HEK293T (cell line): Measurements from ENCODE around the gene SEMA6B.

Source experiments
- ARNT ChIP-seq: fragments of 450-650 bp; IDR thresholded peaks from 2 replicates; pipeline ENCODE4 v1.6.1; 2017; ENCODE audit warnings: mild to moderate bottlenecking
- BHLHE40 ChIP-seq: fragments of 450-650 bp; IDR thresholded peaks from 2 replicates; pipeline ENCODE4 v1.6.1; 2016; ENCODE audit warnings: mild to moderate bottlenecking, moderate library complexity, borderline replicate concordance
- CTBP1 ChIP-seq: fragments of 450-650 bp; IDR thresholded peaks from 2 replicates; pipeline ENCODE4 v1.6.1; 2016; ENCODE audit warnings: borderline replicate concordance
- FOXA1 ChIP-seq: fragments of 450-650 bp; IDR thresholded peaks from 2 replicates; pipeline ENCODE4 v1.6.1; 2016; ENCODE audit warnings: mild to moderate bottlenecking
- FOXM1 ChIP-seq: fragments of 450-650 bp; IDR thresholded peaks from 2 replicates; pipeline ENCODE4 v1.6.1; 2017; ENCODE audit warnings: mild to moderate bottlenecking, borderline replicate concordance
- L3MBTL2 ChIP-seq: fragments of 450-650 bp; conservative IDR thresholded peaks from 2 replicates; pipeline ENCODE4 v1.6.1; 2016; ENCODE audit warnings: mild to moderate bottlenecking
- SP1 ChIP-seq: fragments of 450-650 bp; IDR thresholded peaks from 2 replicates; pipeline ENCODE4 v1.6.1; 2017
- SUZ12 ChIP-seq: fragments of 450-650 bp; IDR thresholded peaks from 2 replicates; pipeline ENCODE4 v1.6.1; 2016; ENCODE audit warnings: mild to moderate bottlenecking
- TARDBP ChIP-seq: fragments of 450-650 bp; IDR thresholded peaks from 2 replicates; pipeline ENCODE4 v1.6.1; 2016
- ZNF384 ChIP-seq: fragments of 450-650 bp; IDR thresholded peaks from 2 replicates; pipeline ENCODE4 v1.6.1; 2016

- TF ChIP-seq ARNT = no peak
- no peak for TF ChIP-seq L3MBTL2
- TF ChIP-seq FOXM1 = no peak
- no peak for TF ChIP-seq FOXA1
- no peak for TF ChIP-seq ZNF384
- no peak for TF ChIP-seq SP1
- TF ChIP-seq SUZ12 = no peak
- TF ChIP-seq BHLHE40 = no peak
- no peak for TF ChIP-seq CTBP1
- TF ChIP-seq TARDBP = no peak
Measured at GRCh38 chr19:4531562-4532165, 27.8 kb downstream of the SEMA6B start.
